K562 (cell line): Measurements from ENCODE around the gene GORASP2. TPM values are rescaled to one million over a fixed set of nuclear protein-coding genes. Genes with fewer than 3 reads are reported as not detected.

Experiments used
- ATAC-seq: fragments of 200-7000 bp; cut with Tn5 transposase; 3 replicates; pipeline ENCODE4 v1.9.1; 2020; ENCODE audit warnings: moderate library complexity
- BruUV-seq: library from RNA; stranded (reverse); fragments of 400-500 nt; replicated peaks from 2 replicates; lab custom pipeline; 2021; lab: Mats Ljungman, UMichigan
- CTCF ChIA-PET: fragments of 300-600 bp; formaldehyde crosslinking; extraction: SDS; loops from one replicate; lab custom pipeline; 2021; ENCODE audit warnings: low intra/inter-chr PET ratio; lab: Yijun Ruan, JAX
- POLR2A ChIA-PET: fragments of 300-600, 350-650 bp; sonication (Branson Sonifier 250); formaldehyde crosslinking; extraction: SDS; loops from one replicate; lab custom pipeline; 2021; ENCODE audit warnings: antibody characterized with exemption, inconsistent platforms; lab: Yijun Ruan, JAX
- DNase-seq, 4 experiments: peaks; one replicate each; pipeline versions ENCODE4 v3.0.0 to v3.0.0-alpha.2; 2011 to 2018; ENCODE audit warnings: low spot score in 3 of 4, mixed read lengths in 3 of 4; ENCODE audit errors: extremely low read depth in 1 of 4
- FAIRE-seq: peaks from 2 replicates; lab custom pipeline; 2011; peaks lifted over from hg19 to GRCh38; lab: Jason Lieb, UNC
- H2AFZ ChIP-seq: 2 replicates; pipeline ENCODE4 v1.6.0; 2011; ENCODE audit warnings: low read depth, low read length, control low read depth, inconsistent platforms
- H3K27ac ChIP-seq: fragments of 200-600 bp; 3 replicates; pipeline ENCODE4 v1.8.0; 2011; ENCODE audit warnings: low read depth, mild to moderate bottlenecking, control low read depth, inconsistent platforms, low read length, moderate library complexity, mixed read lengths; ENCODE audit errors: extremely low read depth
- H3K27me3 ChIP-seq, 2 experiments: fragments of 300-600 bp in 1 of 2; 2 replicates in 1 of 2; 3 replicates in 1 of 2; pipeline versions ENCODE4 v1.6.0 to v1.8.0; 2011; ENCODE audit warnings: inconsistent platforms in 2 of 2, low read length in 2 of 2, mild to moderate bottlenecking in 1 of 2, mixed read lengths in 1 of 2, moderate library complexity in 1 of 2; ENCODE audit not compliant: control insufficient read depth in 2 of 2, insufficient read depth in 2 of 2
- H3K36me3 ChIP-seq: fragments of 300-600 bp; 3 replicates; pipeline ENCODE4 v1.8.0; 2011; ENCODE audit warnings: mild to moderate bottlenecking, low read length, inconsistent platforms; ENCODE audit not compliant: control insufficient read depth, insufficient read depth
- H3K4me1 ChIP-seq, 2 experiments: fragments of 200-600 bp in 1 of 2; replicated peaks in 1 of 2; 2 replicates in 1 of 2; 3 replicates in 1 of 2; pipeline versions ENCODE4 v1.5.1 to v1.8.0; 2011; ENCODE audit warnings: inconsistent platforms in 2 of 2, low read length in 2 of 2, mild to moderate bottlenecking in 1 of 2, mixed read lengths in 1 of 2, moderate library complexity in 1 of 2; ENCODE audit not compliant: control insufficient read depth in 2 of 2, insufficient read depth in 2 of 2
- H3K4me2 ChIP-seq: 2 replicates; pipeline ENCODE4 v1.6.1; 2011; ENCODE audit warnings: low read length, control low read depth, inconsistent platforms, mixed read lengths; ENCODE audit not compliant: insufficient read depth
- H3K4me3 ChIP-seq: fragments of 200-600 bp; sonication (generic), shearing (Covaris generic); 2 replicates; pipeline ENCODE4 v1.5.1; 2016; ENCODE audit warnings: control low read depth, inconsistent platforms
- H3K79me2 ChIP-seq: fragments of 200-600 bp; 3 replicates; pipeline ENCODE4 v1.8.0; 2011; ENCODE audit warnings: low read length, inconsistent platforms; ENCODE audit not compliant: control insufficient read depth, insufficient read depth
- H3K9ac ChIP-seq, 2 experiments: 2 replicates each; pipeline versions ENCODE4 v1.6.0 to v1.6.1; 2011; ENCODE audit warnings: low read depth in 2 of 2, low read length in 2 of 2, control low read depth in 1 of 2, inconsistent platforms in 1 of 2, mild to moderate bottlenecking in 1 of 2, mixed read lengths in 1 of 2; ENCODE audit not compliant: insufficient read depth in 1 of 2
- H3K9me1 ChIP-seq: one replicate; pipeline ENCODE4 v1.6.0; 2011; ENCODE audit warnings: inconsistent platforms, mild to moderate bottlenecking, low read length, moderate library complexity; ENCODE audit not compliant: control insufficient read depth, insufficient read depth
- H3K9me3 ChIP-seq: replicated peaks from 2 replicates; pipeline ENCODE4 v1.5.1; 2011; ENCODE audit warnings: low read depth, low read length, inconsistent platforms; ENCODE audit not compliant: control insufficient read depth, insufficient read depth
- H4K20me1 ChIP-seq: replicated peaks from 2 replicates; pipeline ENCODE4 v1.6.1; 2011; ENCODE audit warnings: low read length, inconsistent platforms, mixed read lengths; ENCODE audit not compliant: control insufficient read depth, insufficient read depth
- CBFB ChIP-seq: sonication (generic); formaldehyde crosslinking; IDR thresholded peaks from 2 replicates; pipeline ENCODE4 v1.4.0; 2020; ENCODE audit warnings: mild to moderate bottlenecking, missing genetic modification reagents
- ERF ChIP-seq: fragments of 450-650 bp; formaldehyde crosslinking; IDR thresholded peaks from 2 replicates; pipeline ENCODE4 v1.4.0; 2020; ENCODE audit warnings: mild to moderate bottlenecking, mixed read lengths
- HMGN3 ChIP-seq: IDR thresholded peaks from 2 replicates; pipeline ENCODE4 v1.6.1; 2011; ENCODE audit warnings: borderline replicate concordance, low read depth, mild to moderate bottlenecking, mixed read lengths, low read length; ENCODE audit not compliant: insufficient read length; ENCODE audit errors: extremely low read depth
- MEIS2 ChIP-seq: fragments of 450-650 bp; IDR thresholded peaks from 2 replicates; pipeline ENCODE4 v1.6.1; 2014; ENCODE audit warnings: mild to moderate bottlenecking; ENCODE audit not compliant: partially characterized antibody
- NR1H2 ChIP-seq: sonication (generic); formaldehyde crosslinking; IDR thresholded peaks from 2 replicates; pipeline ENCODE4 v1.4.0; 2020; ENCODE audit warnings: mild to moderate bottlenecking, missing genetic modification reagents
- PML ChIP-seq: IDR thresholded peaks from 2 replicates; pipeline ENCODE4 v1.6.1; 2012; ENCODE audit warnings: low read length, inconsistent platforms
- SP1 ChIP-seq: sonication (generic); formaldehyde crosslinking; IDR thresholded peaks from 2 replicates; pipeline ENCODE4 v1.8.1; 2022; ENCODE audit warnings: mild to moderate bottlenecking, missing genetic modification reagents
- U2AF2 ChIP-seq: fragments of 200-400 bp; formaldehyde crosslinking; optimal IDR thresholded peaks from 2 replicates; pipeline ENCODE3; 2017; ENCODE audit warnings: low read depth, mild to moderate bottlenecking, low read length
- ZNF175 ChIP-seq: fragments of 200-800 bp; sonication (Bioruptor generic); IDR thresholded peaks from 2 replicates; pipeline ENCODE4 v1.6.1; 2016; ENCODE audit warnings: low read depth, mild to moderate bottlenecking, missing genetic modification characterization, missing compliant biosample characterization
- WGBS: fragments of 100-300 bp; shearing (Covaris generic); methylation state at CpG from one replicate; pipeline ENCODE4 v1.1.6; 2016; ENCODE audit warnings: low coverage, mixed read lengths; ENCODE audit not compliant: insufficient coverage; ENCODE audit errors: missing lambda C conversion rate; 5-methylcytosine and 5-hydroxymethylcytosine counted together
- in situ Hi-C: fragments of 300-500 bp; cut with MboI; formaldehyde crosslinking; loops from 4 replicates; pipeline ENCODE4 v1.15.0; 2018; ENCODE audit warnings: inconsistent platforms, mixed read lengths
- intact Hi-C: fragments of 100-400 bp; cut with micrococcal nuclease; formaldehyde crosslinking; loops from 2 replicates; pipeline ENCODE4 v1.14.2; 2022
- polyA plus RNA-seq, 8 experiments: library from polyadenylated mRNA; depleted of rRNA in 4 of 8; stranded (reverse) in 5 of 8; unstranded in 3 of 8; fragments of >200 nt; fragmentation: Nextera tagmentation in 2 of 8; fragmentation: Illumina TruSeq in 1 of 8; extraction: Ambion mirVana in 2 of 8; extraction: Trizol in 1 of 8; gene quantifications; 2 replicates each; pipeline versions ENCODE4 v1.2.1 to v1.2.3, GENCODE V29; 2011 to 2014; ENCODE audit warnings: inconsistent platforms in 1 of 8, missing spikeins in 1 of 8
- total RNA-seq, 7 experiments: library from RNA; depleted of rRNA in 6 of 7; stranded (reverse); fragments of >200 nt in 6 of 7; fragmentation: Illumina TruSeq in 2 of 7; extraction: Trizol in 2 of 7; gene quantifications; 2 replicates each; pipeline versions ENCODE4 v1.2.1 to v1.2.3, GENCODE V29; 2011 to 2021; ENCODE audit warnings: low replicate concordance in 1 of 7
- TF ChIP-seq, protein P1 (sequence below): fragments of 450-650 bp; IDR thresholded peaks from 2 replicates; pipeline ENCODE4 v1.6.1; 2016; ENCODE audit warnings: mild to moderate bottlenecking, moderate library complexity

Gene GORASP2
- total and polyA plus RNA-seq, 9 of the 15 experiments (the other 6 are each of a cell fraction or from before 2014, with no cell fraction given) = 27.4 to 180 (median 59.6) TPM

DNA sequence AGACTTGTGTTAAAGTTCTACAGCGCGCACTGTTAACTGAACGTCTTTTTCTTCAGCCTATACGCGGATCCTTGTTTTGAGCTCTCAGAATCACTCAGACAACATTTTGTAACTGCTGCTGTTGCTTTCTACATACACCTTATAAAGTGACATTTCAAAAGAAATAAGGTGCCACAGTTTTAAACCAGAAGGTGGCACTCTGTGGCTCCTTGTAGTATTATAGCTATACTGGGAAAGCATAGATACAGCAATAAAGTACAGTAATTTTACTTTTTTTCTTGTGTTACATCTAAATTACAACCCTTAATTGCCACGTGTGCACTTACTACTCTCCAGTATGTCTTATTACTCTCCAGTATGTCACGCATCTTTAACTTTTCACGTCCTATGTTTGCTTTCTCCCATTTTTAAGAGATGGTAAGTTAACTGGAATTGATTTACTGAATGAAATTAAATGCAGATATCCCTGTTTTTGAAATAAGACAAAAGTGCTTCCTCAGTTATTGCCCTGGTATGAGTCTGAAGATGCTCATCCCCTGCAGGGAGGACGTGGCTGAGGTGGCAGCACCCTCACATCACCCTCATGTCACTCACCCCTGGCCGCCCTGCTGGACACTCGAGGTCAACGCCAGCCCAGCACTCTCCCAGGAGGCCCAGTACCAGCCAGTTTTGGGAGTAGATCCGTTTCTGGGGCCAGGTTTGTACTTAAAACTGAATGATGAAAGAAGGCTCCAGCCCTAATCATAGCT, 37.8 kb downstream of the GORASP2 start:
- Histone ChIP-seq H3K27ac (no peak overlapping the region), H3K79me2 (no peaks in the 10 kb centered on the region), H3K4me3 (no peak overlapping the region), H3K27me3 (no peaks in the 10 kb centered on the region), H3K4me1 (no peaks in the 10 kb centered on the region), H4K20me1 (no peaks in the 10 kb centered on the region), H3K4me2 (no peak overlapping the region), H3K36me3 (peaks cover 56% of the 10 kb centered on the region), H3K9me1 (no peaks in the 10 kb centered on the region), H3K9me3 (no peaks in the 10 kb centered on the region), H2AFZ (no peak overlapping the region), H3K9ac (no peak overlapping the region)
- ChIA-PET CTCF (interaction anchor here (0.8 to 1.2 kb wide), 3 partner anchors 192 to 481 kb away, joined by 3 to 4 read pairs (median 4); no protein-coding TSS in a partner anchor), POLR2A (interaction anchor here (1.3 to 1.7 kb wide), 2 partner anchors 10 to 11 kb away, joined by 3 to 8 read pairs; no protein-coding TSS in a partner anchor)
- DNase-seq = peak; percentile 42 to 52 (median 48)
- ATAC-seq = peak; percentile 89
- intact Hi-C loops = no loop called here
- no peak for FAIRE-seq
- TSS peak; percentile 34 for BruUV-seq
- in situ Hi-C loops = loop anchor here (25.0 kb wide), 1 partner anchor 1145 kb away; the partner anchor contains the start of gene DLX2
- 81% methylated on average over 13 of the region's 13 CpGs for WGBS
- 0 out of 2 replicates have a peak, but pooled peaks have one; percentile 47 for TF ChIP-seq ERF (CRISPR knock-in tag)
- TF ChIP-seq ZNF175 (CRISPR knock-in tag) = peak; percentile 32; the same call in 1 of the 2 replicates
- TF ChIP-seq U2AF2 = no peak
- TF ChIP-seq MEIS2 = peak; percentile 42
- no peak for TF ChIP-seq SP1 (CRISPR knock-in tag)
- TF ChIP-seq, protein P1, sequence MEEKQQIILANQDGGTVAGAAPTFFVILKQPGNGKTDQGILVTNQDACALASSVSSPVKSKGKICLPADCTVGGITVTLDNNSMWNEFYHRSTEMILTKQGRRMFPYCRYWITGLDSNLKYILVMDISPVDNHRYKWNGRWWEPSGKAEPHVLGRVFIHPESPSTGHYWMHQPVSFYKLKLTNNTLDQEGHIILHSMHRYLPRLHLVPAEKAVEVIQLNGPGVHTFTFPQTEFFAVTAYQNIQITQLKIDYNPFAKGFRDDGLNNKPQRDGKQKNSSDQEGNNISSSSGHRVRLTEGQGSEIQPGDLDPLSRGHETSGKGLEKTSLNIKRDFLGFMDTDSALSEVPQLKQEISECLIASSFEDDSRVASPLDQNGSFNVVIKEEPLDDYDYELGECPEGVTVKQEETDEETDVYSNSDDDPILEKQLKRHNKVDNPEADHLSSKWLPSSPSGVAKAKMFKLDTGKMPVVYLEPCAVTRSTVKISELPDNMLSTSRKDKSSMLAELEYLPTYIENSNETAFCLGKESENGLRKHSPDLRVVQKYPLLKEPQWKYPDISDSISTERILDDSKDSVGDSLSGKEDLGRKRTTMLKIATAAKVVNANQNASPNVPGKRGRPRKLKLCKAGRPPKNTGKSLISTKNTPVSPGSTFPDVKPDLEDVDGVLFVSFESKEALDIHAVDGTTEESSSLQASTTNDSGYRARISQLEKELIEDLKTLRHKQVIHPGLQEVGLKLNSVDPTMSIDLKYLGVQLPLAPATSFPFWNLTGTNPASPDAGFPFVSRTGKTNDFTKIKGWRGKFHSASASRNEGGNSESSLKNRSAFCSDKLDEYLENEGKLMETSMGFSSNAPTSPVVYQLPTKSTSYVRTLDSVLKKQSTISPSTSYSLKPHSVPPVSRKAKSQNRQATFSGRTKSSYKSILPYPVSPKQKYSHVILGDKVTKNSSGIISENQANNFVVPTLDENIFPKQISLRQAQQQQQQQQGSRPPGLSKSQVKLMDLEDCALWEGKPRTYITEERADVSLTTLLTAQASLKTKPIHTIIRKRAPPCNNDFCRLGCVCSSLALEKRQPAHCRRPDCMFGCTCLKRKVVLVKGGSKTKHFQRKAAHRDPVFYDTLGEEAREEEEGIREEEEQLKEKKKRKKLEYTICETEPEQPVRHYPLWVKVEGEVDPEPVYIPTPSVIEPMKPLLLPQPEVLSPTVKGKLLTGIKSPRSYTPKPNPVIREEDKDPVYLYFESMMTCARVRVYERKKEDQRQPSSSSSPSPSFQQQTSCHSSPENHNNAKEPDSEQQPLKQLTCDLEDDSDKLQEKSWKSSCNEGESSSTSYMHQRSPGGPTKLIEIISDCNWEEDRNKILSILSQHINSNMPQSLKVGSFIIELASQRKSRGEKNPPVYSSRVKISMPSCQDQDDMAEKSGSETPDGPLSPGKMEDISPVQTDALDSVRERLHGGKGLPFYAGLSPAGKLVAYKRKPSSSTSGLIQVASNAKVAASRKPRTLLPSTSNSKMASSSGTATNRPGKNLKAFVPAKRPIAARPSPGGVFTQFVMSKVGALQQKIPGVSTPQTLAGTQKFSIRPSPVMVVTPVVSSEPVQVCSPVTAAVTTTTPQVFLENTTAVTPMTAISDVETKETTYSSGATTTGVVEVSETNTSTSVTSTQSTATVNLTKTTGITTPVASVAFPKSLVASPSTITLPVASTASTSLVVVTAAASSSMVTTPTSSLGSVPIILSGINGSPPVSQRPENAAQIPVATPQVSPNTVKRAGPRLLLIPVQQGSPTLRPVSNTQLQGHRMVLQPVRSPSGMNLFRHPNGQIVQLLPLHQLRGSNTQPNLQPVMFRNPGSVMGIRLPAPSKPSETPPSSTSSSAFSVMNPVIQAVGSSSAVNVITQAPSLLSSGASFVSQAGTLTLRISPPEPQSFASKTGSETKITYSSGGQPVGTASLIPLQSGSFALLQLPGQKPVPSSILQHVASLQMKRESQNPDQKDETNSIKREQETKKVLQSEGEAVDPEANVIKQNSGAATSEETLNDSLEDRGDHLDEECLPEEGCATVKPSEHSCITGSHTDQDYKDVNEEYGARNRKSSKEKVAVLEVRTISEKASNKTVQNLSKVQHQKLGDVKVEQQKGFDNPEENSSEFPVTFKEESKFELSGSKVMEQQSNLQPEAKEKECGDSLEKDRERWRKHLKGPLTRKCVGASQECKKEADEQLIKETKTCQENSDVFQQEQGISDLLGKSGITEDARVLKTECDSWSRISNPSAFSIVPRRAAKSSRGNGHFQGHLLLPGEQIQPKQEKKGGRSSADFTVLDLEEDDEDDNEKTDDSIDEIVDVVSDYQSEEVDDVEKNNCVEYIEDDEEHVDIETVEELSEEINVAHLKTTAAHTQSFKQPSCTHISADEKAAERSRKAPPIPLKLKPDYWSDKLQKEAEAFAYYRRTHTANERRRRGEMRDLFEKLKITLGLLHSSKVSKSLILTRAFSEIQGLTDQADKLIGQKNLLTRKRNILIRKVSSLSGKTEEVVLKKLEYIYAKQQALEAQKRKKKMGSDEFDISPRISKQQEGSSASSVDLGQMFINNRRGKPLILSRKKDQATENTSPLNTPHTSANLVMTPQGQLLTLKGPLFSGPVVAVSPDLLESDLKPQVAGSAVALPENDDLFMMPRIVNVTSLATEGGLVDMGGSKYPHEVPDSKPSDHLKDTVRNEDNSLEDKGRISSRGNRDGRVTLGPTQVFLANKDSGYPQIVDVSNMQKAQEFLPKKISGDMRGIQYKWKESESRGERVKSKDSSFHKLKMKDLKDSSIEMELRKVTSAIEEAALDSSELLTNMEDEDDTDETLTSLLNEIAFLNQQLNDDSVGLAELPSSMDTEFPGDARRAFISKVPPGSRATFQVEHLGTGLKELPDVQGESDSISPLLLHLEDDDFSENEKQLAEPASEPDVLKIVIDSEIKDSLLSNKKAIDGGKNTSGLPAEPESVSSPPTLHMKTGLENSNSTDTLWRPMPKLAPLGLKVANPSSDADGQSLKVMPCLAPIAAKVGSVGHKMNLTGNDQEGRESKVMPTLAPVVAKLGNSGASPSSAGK = no peak
- TF ChIP-seq NR1H2 = no peak
- TF ChIP-seq HMGN3 = peak; percentile 32
- TF ChIP-seq PML = 0 out of 2 replicates have a peak, but pooled peaks have one; percentile 41
- TF ChIP-seq CBFB (CRISPR knock-in tag) = no peak
